ENCODE measurements around the gene PID1.

The PID1 gene

DNA sequence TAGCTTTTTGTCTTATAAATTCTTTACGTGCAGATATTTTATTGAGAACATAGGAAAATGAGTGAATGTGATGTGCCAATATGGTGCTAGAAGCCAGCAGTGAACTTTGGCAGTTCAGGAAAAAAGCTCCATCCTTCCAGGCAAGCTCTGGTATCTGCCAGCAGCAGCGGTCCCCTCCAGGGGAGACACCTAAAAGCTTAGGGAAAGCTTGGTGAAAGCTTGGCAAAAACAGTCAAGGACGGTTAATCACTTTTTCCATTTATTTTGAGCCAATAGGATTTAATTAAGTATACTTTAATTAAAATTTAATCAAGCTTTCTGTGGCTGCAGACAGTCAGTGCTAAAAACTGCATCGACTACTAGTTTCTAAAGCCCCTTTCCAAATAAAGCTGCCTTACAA is 60.4 kb downstream of the PID1 start:
- Histone ChIP-seq H3K4me3 (replicated peaks; ENCODE audit: insufficient read depth, low read length) (no peak overlapping the region), H3K27me3 (ENCODE audit: insufficient read depth, poor library complexity, severe bottlenecking) (no peaks in the 10 kb centered on the region), H3K27ac (replicated peaks) (no peak overlapping the region)
- no peak for DNase-seq (ENCODE audit: low read depth in 1 of 2, low spot score in 1 of 2)
- TF ChIP-seq GABPA (IDR thresholded peaks at IDR 0.05; ENCODE audit: low read depth) (no peak), SPI1 (IDR thresholded peaks at IDR 0.05; ENCODE audit: borderline replicate concordance, low read depth) (no peak), POLR2AphosphoS5 (IDR thresholded peaks at IDR 0.05; ENCODE audit: low read depth) (no peak)
- TF ChIP-seq, protein P1, sequence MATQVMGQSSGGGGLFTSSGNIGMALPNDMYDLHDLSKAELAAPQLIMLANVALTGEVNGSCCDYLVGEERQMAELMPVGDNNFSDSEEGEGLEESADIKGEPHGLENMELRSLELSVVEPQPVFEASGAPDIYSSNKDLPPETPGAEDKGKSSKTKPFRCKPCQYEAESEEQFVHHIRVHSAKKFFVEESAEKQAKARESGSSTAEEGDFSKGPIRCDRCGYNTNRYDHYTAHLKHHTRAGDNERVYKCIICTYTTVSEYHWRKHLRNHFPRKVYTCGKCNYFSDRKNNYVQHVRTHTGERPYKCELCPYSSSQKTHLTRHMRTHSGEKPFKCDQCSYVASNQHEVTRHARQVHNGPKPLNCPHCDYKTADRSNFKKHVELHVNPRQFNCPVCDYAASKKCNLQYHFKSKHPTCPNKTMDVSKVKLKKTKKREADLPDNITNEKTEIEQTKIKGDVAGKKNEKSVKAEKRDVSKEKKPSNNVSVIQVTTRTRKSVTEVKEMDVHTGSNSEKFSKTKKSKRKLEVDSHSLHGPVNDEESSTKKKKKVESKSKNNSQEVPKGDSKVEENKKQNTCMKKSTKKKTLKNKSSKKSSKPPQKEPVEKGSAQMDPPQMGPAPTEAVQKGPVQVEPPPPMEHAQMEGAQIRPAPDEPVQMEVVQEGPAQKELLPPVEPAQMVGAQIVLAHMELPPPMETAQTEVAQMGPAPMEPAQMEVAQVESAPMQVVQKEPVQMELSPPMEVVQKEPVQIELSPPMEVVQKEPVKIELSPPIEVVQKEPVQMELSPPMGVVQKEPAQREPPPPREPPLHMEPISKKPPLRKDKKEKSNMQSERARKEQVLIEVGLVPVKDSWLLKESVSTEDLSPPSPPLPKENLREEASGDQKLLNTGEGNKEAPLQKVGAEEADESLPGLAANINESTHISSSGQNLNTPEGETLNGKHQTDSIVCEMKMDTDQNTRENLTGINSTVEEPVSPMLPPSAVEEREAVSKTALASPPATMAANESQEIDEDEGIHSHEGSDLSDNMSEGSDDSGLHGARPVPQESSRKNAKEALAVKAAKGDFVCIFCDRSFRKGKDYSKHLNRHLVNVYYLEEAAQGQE (IDR thresholded peaks at IDR 0.05; ENCODE audit: insufficient replicate concordance, low read depth): no peak
- TF ChIP-seq, protein P2, sequence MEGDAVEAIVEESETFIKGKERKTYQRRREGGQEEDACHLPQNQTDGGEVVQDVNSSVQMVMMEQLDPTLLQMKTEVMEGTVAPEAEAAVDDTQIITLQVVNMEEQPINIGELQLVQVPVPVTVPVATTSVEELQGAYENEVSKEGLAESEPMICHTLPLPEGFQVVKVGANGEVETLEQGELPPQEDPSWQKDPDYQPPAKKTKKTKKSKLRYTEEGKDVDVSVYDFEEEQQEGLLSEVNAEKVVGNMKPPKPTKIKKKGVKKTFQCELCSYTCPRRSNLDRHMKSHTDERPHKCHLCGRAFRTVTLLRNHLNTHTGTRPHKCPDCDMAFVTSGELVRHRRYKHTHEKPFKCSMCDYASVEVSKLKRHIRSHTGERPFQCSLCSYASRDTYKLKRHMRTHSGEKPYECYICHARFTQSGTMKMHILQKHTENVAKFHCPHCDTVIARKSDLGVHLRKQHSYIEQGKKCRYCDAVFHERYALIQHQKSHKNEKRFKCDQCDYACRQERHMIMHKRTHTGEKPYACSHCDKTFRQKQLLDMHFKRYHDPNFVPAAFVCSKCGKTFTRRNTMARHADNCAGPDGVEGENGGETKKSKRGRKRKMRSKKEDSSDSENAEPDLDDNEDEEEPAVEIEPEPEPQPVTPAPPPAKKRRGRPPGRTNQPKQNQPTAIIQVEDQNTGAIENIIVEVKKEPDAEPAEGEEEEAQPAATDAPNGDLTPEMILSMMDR (IDR thresholded peaks at IDR 0.05; ENCODE audit: insufficient read depth, low read length): no peak

DNA sequence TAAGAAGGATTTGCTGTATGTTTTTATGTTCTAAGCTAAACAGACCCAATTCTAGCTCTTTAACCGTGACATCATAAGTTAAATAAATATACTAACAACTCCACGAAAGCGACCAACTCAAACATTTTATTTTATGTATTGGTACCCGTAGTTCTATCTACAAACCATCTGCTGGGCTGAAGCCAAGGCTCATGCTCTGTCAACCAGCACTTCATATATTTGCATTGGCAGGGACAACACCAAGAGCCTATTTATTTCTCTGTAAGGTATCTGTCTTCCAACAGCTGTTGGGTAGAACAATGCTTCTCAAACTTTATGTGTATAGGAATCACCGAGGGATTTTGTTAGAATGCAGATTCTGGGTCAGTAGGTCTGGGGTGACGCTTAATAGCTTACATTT is 64.5 kb downstream of the PID1 start:
- Histone ChIP-seq H3K4me3 (replicated peaks; ENCODE audit: insufficient read depth, low read length) (no peak overlapping the region), H3K27ac (replicated peaks) (no peak overlapping the region), H3K27me3 (ENCODE audit: insufficient read depth, poor library complexity, severe bottlenecking) (no peaks in the 10 kb centered on the region)
- no peak for DNase-seq (ENCODE audit: low read depth in 1 of 2, low spot score in 1 of 2)
- TF ChIP-seq, protein P1 (IDR thresholded peaks at IDR 0.05; ENCODE audit: insufficient replicate concordance, low read depth): no peak
- no peak for TF ChIP-seq SPI1 (IDR thresholded peaks at IDR 0.05; ENCODE audit: borderline replicate concordance, low read depth)
- TF ChIP-seq POLR2AphosphoS5 (IDR thresholded peaks at IDR 0.05; ENCODE audit: low read depth): no peak
- no peak for TF ChIP-seq GABPA (IDR thresholded peaks at IDR 0.05; ENCODE audit: low read depth)
- TF ChIP-seq, protein P2 (IDR thresholded peaks at IDR 0.05; ENCODE audit: insufficient read depth, low read length): no peak

DNA sequence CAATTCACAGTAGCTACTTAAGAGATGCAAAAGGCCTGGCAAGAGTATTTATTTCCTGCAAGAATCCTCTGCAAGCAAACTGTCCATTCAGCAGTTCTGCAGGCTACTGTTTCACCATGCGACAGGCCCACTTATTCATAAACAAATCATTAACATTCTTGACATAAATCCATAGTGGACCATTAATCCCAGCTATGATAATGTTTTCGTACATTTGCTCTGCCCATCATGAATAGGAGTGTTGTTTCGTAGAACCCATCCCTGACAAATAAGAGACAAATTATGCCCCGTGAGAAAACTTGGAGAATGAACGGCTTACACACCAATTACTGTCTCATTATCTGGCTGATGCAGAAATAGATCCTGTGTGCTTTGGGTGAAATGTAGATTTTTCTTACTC is 65.4 kb downstream of the PID1 start:
- DNase-seq (ENCODE audit: low read depth in 1 of 2, low spot score in 1 of 2): no peak
- Histone ChIP-seq H3K27ac (replicated peaks) (no peak overlapping the region), H3K27me3 (ENCODE audit: insufficient read depth, poor library complexity, severe bottlenecking) (no peaks in the 10 kb centered on the region), H3K4me3 (replicated peaks; ENCODE audit: insufficient read depth, low read length) (no peak overlapping the region)
- TF ChIP-seq, protein P1 (IDR thresholded peaks at IDR 0.05; ENCODE audit: insufficient replicate concordance, low read depth): no peak
- TF ChIP-seq POLR2AphosphoS5 (IDR thresholded peaks at IDR 0.05; ENCODE audit: low read depth) (no peak), SPI1 (IDR thresholded peaks at IDR 0.05; ENCODE audit: borderline replicate concordance, low read depth) (no peak), GABPA (IDR thresholded peaks at IDR 0.05; ENCODE audit: low read depth) (no peak)
- TF ChIP-seq, protein P2 (IDR thresholded peaks at IDR 0.05; ENCODE audit: insufficient read depth, low read length): no peak
